NCI-H82 treated with DMSO at 0.1 percent for 48 hours (cell line): ENCODE data around the gene USP15.

Experiments
- DNase-seq: peaks from one replicate; lab custom pipeline; 2025; ENCODE audit not compliant: unreplicated experiment; lab: John Stamatoyannopoulos, UW

The USP15 gene

GRCh38 chr12:62259993-62260732 lies at the start of gene USP15:
TSS of gene USP15 (plus strand) at chr12:62260404. CDS start at chr12:62260415, 11 bp downstream.
- peak; percentile 74 for DNase-seq

DNA sequence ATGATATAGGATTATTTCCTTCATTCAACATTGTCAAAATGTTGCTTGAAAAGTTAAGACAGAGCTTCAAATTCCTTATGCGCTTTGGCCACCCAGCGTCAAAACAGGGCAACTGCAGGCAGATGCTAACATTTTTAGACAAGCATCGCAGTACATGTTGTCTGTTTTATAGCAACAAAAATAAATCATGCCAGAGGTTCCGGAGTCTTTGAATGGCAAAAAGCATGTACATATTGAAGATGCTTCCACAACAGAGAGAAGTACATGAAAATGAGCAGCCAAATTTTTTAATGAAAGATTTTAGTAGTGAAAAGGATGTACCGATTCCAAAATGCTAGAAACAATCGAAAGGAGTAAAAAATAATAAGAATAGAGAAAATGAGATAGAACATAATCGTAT lies 49.8 kb upstream of the USP15 start:
- DNase-seq: no peak

DNA sequence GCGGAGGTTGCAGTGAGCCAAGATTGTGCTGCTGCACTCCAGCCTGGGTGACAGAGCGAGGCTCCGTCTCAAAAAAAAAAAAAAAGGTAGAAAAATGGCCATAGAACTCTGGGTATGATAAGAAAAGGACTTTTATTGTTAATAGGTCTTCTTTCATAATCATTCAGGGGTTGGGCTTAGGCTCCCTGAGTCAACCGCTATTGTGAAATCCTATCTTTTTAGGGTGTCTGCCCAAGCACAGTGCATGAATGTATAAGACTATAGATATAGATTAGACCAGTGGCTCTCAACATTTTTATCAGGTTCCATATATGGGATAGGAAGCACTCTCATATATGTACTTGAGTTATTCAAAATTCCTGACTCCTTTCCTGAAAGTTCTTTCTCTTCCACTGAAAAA lies 48.7 kb upstream of the USP15 start:
- no peak for DNase-seq

DNA sequence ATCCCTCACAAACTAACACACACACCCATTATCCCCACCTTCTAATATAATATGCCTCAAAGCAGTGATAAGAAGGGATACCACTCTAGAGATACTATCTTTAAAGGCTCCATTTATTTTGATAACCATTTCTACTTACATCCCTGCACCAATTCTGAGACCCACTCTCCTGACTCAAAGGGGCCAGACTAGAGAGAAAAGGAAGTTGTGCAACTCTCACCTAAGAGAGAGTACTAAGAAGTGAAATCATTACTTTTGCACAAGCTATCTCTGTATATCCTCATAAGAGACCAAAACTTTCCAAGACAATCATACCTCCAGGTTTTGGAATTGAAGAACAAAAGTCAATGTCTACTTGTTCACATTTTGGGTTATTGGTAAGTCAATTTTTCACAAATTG lies 45.4 kb upstream of the USP15 start:
- DNase-seq: no peak

- DNase-seq: no peak
These were observed 44.7 kb upstream of the USP15 start for GRCh38 chr12:62215506-62215905.

DNA sequence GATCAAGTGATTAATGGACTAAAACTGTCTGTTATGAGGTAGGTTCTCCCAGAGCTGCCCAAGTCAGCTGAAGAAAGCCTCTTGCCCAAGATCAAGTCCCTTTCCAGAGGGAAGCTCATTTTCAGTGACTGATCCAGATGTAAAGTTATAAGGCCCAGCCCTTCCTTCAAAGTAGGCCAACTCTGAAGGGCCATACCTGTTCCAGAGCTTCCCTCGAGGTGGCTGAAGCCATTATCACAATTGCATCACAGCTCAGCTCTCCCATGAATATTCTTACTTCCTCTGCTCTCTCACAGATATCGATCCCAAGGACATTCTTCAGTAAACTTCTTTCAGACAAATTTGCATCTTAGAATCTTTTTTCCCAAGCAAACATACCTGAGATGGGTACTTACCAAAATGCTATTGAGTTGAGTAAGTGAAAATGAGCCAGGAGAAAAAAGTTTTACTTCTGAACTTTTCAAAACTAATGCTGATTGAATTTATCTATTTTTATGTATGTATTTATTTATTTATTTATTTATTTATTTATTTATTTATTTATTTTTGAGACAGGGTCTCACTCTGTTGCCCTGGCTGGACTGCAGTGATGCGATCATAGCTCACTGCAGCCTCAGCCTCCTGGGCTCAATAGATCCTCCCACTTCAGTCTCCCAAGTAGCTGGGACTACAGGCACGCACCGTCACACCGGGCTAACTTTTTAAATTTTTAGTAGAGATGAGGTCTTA lies 42.6 kb upstream of the USP15 start:
- DNase-seq: no peak

DNA sequence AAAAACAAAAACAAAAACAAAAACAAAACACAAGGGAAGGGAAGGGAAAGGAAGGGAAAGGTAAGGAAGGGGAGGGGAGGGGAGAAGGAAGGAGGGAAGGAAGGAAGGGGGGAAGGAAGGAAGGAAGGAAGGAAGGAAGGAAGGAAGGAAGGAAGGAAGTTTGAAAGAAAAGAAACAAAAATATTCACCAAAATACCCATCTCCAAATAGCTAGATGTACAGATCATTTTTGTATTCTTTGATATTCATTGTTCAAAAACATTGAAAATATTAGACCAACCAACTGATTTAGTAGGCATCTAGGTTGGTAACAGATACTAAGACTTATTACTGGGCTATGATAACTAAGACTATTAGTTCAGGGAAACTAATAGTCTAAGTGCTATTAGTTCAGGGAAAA lies 39.1 kb upstream of the USP15 start:
- DNase-seq: no peak

GRCh38 chr12:62224601-62225000 lies 35.6 kb upstream of the USP15 start:
- no peak for DNase-seq

- DNase-seq: no peak
These were observed 33.1 kb upstream of the USP15 start for GRCh38 chr12:62227091-62227490.

- no peak for DNase-seq
These were observed 29.6 kb upstream of the USP15 start for GRCh38 chr12:62230652-62231051.

DNA sequence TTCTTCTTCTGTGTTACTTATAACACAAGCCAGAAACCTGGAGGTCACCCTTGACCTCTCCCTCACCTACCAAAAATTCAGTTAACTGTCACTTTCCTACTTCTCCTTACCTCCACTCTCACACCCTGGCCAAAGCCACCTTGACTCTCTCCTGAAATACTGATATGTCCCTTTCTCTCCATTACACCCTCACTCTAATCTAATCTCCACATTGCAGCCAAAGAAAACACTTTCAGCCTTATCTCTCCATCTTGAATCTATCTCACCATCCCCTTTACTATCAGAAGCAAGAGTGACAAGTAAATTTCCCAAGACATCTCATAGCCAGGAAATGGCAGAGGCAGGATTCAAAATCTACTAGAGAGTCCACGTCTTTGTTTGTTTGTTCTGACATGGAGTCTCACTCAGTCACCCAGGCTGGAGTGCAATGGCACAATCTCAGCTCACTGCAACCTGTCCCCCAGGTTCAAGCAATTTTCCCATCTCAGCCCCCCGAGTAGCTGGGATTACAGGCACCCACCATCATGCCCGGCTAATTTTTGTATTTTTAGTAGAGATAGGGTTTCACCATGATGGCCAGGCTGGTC lies 28.0 kb upstream of the USP15 start:
- no peak for DNase-seq

DNA sequence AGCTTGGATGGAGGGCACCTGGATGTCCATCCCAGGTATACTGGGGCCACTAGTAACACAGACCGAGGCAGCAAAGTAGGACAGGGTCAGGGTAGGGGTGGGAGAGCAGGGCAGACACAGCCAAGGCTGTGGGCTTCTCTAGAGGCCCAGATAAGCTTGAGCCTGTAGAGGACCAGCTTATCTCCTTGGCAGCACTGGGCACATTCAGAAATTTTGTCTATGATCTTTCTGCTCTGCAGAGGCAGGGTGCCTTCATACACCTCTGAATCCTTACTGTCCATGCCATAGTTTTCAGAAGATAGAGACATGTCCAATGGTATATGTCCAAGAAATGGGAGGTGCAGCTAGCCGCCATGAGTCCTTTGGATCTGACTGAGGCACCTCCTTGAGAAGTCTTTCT lies 26.4 kb upstream of the USP15 start:
- no peak for DNase-seq

DNA sequence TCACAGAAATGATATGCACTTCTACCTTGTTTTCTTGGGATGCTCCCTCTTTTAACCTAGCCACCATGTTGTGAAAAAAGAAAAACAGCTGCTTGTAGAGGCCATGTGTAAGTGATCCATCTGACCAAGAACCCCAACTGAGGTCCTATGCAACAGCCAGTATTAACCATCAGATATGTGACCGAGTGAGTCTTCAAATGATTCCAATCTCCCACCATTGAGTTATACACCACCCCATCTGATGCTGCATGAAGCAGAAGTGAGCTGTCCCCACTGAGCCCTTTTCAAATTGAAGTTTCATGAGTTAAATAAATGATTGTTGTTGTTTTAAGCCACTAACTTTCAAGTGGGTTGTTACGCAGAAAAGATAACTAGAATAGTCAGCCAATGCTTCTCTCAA lies 20.6 kb upstream of the USP15 start:
- DNase-seq: no peak

DNA sequence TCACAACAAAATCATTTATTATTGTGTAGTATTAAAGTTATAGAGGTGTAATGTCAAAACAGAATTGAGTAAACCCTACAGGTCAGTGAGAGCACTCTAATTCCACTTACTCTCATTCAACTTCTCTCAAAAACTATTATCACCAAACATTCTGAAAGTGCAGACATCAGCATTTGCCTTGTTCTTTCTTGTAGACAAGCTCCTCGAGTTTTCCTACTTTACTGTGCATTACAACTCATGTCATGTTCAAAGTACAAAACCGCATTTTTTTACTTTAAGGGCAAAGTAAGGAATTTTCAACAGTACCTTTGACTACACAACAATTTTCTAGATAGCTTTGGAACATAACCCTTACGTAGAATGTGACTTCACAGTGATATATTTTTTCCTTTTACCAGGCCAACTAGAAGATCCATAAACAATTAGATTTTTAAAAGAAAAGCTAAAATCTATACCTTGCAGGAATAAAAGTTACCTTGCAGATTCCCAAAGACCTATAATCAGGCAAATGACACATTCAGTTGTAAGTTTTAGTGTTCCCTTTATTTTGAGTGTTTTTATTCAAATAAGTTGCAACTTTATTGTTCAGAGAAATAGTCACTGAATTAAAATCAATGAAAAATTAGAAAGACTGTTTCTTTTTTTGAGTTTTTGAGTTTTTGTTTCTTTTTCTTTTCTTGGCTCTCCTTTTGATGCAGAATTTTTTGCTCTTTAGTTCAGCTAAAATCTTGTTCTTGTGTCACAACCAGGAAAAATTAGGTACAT lies 12.7 kb upstream of the USP15 start:
- DNase-seq: no peak

DNA sequence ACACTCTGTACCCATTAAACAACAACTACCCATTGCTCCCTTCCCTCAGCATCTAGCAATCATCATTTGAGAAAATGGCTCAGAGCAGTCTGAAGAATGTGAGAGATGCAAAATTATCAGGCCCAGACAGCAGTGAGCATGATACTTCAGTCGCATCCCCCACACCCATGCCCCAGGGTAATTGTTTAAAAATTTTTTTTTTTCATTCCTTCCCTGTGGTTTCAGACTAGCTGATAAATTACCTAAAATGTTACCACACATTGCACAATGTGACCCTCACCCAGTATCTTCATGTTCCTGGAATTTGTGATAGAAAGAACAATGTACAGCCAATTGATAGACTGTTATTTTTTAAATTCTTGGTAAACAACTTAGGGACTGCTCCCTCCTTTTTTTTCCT lies 11.3 kb upstream of the USP15 start:
- DNase-seq: no peak

- DNase-seq: no peak
These were observed 10.8 kb upstream of the USP15 start for GRCh38 chr12:62249419-62249818.

- DNase-seq: no peak
These were observed 9.3 kb upstream of the USP15 start for GRCh38 chr12:62250671-62251608.

DNA sequence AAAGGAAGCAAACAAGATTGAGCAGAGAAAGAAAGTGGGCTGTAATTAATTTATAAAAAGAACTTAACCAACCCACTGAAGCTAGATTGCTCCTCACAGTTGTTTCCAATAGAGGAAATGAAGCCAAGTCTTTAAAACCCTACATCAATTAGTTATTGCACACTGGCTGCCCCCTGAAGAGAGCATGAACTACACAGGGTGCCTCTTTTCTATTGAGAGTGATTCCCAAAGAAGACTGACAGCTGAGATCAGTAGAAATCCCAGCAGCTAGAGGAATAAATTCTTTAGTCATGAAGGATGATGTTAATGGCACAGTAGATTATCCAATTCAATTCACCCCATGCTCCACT lies 8.6 kb upstream of the USP15 start:
- no peak for DNase-seq

DNA sequence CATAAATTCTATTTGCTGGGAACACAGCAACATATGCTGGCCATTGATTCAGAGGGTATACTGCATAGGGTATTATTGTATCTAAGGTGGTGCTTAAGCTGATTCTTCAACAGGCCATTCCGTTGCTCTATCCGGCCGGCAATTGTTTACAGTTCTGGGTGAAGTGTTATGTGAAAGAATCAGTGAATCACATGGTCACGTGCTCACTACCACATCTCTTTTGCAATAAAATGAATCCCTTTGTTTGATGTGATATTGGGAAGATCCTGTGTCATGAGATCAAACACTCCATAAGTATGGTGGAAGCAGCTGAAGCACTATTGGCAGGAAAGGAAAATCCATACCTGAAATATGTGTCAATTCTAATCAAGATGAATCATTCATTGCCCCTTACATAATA lies 7.6 kb upstream of the USP15 start:
- DNase-seq: no peak

DNA sequence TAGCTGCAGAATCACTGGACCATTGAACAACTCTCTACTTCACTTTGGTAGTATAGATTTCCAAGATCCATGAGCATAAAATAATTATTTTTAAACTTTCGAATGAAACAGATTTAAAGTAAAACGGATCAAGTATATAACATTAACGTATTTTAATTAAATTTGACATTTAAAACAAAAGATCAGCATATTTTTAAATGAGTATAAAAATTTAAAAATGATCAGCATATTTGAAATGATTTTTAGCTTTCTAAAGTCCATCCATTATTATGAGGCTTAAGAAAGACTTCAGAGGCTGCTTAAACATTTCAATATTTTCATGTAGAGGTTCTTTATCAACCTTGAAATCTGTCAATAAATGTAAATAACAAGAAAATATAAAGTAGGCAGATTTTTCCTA lies 5.2 kb upstream of the USP15 start:
- DNase-seq: no peak
